Superior temporal gyrus (tissue), 1 donor: ENCODE measurements around the gene E2F1.
A peak's percentile ranks its signal among the peaks of the same experiment; 100 is the strongest.

Source experiments
- DNase-seq: peaks from one replicate; pipeline ENCODE4 v3.0.0-alpha.2; 2016; ENCODE audit errors: extremely low spot score

The E2F1 gene

GRCh38 chr20:33672426-33673113 lies 13.6 kb downstream of the E2F1 start:
- peak; percentile 12 for DNase-seq

DNA sequence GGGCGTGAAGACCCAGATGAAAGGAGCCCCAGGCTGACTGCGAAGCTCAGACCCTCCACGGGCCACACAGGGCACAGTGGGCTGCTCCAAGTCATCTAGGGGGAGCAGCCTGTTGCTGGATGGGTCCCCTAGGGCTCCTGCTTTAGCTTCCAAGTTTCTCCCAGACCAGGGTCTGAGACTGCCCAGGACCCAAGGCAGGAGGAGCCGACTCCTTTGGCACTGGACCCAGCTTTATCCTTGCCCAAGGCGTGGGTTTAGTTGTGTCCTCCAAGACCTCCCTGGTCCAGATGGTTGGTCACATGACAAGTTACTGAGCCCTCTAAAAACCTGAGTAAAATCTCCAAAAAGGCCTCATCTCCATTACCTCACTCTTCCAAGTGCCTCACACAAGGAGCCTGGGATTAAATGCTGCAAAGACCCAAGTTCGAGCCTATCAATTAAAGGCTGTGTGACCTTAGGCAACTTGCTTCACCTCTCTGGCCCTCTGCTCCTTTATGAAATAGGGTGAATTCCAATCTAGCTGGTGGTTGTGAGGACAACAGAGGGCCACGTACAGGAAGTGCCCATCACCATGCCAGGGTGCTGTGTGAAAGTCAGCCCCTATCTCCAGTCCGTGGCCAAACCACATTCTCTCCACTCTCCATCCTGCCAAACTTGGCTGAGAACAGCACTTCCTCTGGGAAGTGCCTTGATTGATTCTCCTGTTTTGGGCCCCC lies 14.5 kb downstream of the E2F1 start:
- DNase-seq: no peak

DNA sequence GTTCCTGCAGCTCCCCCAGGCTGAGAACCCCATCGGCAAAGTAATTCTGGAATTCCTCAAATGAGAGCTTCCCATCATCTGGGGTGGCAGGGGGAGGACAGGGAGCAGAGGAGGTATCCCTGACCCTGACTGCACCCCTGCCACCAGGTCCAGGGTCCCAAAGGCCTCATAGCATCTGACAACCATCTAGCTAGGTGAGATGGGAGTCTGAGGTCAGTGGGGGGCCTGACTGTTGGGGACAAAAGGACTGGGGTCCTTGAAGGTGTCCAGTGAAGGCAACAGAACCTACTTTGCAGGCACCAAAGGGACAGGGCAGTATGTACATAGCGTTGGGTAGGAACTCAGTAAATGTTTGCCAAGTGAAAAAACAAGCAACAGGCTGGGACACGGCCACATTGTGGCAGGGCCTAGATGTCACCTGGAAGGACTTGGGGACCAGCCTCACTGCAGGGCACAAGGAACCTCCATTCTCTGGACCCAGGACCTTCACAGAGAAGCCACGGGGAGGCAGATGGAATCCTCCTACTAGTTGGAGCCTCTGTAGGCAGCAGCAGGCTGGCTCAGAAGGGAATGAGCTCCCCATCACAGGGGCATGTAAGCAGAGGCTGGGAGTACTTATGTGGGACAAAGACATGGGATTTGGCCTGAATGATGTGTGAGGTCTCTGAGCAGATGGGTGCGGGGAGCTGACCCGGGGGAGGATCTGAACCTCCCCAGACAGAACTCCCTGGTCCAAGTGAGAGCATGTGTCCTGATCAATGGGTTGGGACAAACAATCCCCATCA lies 15.3 kb downstream of the E2F1 start:
- DNase-seq: peak; percentile 11

DNA sequence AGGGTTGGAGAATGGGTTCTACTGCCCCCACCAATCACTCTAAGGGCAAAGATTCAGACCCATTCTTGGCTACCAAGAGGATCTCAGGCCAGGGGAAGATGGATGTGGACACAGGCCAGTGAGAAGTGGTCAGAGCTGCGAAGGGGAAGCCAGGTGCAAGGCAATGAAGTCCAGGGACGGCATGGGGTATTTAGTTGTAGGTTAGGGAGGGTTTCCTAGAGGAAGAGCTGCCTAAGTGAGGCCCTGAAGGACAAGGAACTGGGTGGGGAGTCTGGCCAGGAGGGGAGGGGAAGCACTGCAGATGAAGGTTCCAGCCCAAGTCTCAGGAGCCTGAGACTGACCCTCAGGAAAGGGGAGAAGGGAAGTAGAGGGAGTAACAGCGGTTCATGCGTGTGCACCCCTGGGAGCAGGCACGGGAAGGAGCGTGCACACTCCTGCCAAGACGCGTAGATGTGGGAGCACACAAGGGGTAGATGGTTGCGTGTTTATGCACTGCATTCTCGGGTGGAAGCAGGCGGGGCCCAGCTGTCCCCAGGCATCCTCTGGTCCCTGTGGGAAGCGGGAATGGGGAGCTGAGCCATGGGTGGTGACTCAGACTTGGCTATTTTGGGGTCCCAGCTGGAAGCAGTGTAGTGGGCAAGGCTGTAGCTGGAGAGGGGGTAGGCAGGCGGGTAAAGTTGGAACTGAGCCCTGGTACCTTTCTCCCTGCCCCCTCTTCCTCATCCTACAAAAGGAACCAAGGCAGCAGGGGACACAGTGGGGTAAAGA lies 16.1 kb downstream of the E2F1 start:
- DNase-seq: peak; percentile 65

DNA sequence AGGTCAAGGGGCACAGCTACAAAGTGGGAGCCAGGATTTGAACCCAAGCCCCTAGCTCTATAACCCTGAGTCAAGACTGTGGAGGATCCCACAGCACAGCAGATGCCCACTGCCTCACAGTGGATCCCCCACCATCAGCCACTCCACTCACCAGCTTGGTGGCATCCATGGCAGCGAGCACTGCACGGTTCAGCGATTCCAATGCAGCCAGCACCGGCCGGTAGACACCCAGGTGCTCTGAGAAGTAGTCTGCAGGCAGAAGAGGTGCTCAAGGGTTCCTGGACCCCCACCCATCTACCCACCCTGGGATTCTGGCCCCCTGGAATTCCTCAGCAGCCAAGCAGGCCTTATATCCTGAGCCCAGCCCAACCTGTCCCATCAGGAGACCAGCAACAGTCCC lies 17.0 kb downstream of the E2F1 start:
- no peak for DNase-seq

DNA sequence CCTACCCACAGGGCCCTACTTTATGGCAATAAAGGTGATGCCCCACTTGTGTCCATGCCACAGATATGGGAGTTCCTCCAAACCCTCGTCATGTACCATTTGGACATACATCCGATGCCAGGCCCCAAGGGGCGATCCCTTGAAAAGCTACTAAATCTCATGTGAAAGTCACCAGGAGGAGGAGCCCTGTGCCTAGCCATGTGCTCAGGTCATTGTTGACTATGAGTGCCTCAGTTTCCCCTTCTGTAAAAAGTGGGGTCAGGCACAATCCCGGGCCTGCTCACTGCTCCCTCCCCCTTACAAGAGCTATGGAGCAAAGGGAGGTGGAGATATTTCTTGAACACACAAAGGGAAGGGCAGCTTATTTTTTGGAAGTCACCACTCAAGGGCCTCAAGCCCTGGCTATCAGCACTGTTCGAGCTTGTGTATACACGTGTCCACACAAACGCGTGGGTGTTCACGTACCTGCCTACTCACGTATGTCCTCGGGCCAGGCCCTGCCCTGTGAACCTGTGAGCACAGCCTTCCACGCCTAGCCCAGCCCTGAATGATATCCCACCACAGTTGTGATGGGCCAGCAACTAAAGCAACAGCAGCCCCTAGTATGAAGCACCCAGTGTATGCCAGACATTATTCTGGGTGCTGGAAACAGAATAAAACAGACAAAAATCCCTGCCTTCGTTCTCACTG lies 17.6 kb downstream of the E2F1 start:
- peak; percentile 8 for DNase-seq

DNA sequence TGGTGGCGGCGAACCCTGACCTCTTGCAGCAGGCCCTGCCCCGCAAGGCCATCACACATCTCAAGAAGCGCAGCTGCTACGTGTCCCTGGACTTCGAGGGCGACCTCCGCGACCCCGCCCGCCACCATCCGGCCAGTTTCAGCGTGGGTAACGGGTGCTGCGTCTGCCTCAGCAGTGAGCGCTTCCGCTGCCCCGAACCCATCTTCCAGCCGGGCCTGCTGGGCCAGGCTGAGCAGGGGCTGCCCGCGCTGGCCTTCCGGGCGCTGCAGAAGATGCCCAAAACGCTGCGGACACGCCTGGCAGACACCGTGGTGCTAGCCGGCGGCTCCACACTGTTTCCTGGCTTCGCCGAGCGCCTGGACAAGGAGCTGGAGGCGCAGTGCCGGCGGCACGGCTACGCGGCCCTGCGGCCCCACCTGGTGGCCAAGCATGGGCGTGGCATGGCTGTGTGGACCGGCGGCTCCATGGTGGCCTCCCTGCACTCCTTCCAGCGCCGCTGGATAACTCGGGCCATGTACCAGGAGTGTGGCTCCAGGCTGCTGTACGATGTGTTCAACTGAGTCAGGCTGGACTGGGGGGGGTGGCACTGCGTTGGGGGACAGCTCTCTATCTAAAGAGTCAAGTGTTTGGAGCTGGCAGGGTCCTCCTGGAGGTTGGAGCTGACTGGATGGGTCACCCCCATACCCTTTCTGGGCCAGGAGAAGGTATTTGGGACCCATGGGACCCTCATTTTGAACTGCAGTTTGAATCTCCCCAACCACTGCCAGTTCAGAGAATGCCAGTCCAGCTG lies 18.3 kb downstream of the E2F1 start:
- peak; percentile 80 for DNase-seq

- DNase-seq: peak; percentile 16
Observed at GRCh38 chr20:33667245-33667675, 18.9 kb downstream of the E2F1 start.

- peak; percentile 96 for DNase-seq
Observed at GRCh38 chr20:33666293-33667244, 19.6 kb downstream of the E2F1 start, which contains the start of gene ACTL10. ACTL10 (plus strand) TSS chr20:33666943; CDS start chr20:33667498, 555 bp downstream.

DNA sequence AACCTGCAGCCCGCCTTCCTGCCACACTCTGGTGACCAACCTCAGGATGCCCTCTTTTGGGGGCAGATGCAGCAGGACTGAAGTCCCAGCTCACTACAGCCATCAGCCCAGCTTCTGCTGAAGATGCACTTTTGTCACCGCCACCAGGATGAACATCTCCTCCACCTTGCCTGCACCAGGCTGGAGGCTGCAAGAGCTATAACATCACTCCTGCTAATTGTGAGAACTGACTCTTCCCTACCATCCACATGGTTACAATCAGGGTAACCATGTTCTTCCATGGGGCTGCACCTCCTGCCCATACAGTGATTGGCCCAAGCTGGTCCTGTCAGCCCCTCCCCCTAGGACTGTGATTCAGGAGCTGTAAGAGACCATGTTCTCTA lies 21.4 kb downstream of the E2F1 start:
- DNase-seq: peak; percentile 12

GRCh38 chr20:33664085-33664761 lies 22.0 kb downstream of the E2F1 start:
- DNase-seq: peak; percentile 16

- peak; percentile 77 for DNase-seq
Observed at GRCh38 chr20:33663161-33664084, 22.8 kb downstream of the E2F1 start.

- DNase-seq: no peak
Observed at GRCh38 chr20:33662172-33662571, 24.0 kb downstream of the E2F1 start, which contains the start of gene C20orf144. C20orf144 (plus strand) TSS chr20:33662327; CDS start chr20:33662346, 19 bp downstream.

- no peak for DNase-seq
Observed at GRCh38 chr20:33660685-33661058, 25.5 kb downstream of the E2F1 start.

DNA sequence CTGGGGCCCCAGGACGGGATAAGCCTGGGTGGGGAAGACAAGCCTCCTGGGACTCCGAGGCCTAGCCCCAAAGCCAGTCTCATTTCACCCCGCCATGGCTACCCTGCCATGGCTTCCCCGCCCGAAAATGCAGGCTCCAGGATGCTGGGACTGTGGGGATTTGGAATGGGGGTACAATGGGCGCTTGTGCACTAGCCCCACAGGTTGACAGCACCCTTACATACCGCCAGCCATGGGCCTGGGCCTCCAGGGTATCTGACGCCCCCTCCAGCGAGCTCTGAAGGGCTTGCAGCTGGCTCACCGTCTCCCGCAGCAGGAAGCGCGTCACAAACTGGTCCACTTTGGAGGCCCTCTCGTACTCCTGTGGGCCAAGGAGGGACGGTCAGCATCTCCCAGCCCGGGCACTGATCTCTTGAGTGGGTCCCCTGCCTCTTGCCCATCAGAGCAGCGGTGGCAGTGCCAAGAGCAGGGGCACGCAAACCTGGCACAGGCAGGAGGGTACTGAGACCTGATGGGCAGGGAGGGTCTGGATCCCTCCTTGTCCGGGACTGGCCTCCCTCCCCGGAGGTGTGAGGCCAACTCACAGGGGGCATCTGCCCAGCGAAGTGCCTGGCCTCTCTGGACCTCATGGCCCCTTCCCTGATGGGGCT lies 26.0 kb downstream of the E2F1 start:
- DNase-seq: no peak

DNA sequence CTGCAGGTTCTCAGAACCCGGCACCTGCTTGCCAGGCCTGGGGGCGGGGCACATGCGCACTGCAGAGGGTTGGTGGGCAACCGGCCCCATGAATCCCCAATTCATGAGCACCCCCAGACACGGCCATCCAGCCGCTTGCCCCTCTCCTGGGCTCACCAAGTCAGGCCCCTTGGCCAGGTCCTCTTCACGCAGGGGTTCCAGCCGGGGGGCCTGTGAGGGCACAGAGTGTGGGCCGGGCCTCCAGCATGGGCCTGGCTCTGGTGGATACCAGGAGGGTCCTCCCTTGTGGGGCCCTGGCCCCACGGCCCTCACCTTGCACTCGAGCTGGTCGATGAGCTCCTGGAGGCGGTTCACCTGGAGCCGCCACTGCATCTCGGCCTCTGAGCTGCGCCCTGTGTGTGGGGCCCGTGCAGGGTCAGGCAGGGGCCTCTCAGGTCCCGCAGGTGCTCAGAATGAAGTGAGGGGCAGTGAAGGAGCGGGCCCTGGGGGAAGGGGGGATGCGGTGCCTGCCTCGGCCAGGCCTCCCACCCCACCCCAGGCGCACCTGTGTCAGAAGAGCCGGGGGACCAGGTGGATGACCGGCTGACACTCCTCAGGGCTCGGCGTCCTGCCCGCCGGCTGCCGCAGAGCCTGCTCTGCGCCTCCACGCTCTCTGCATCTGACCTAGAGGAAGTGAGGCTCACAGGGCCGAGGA lies 26.7 kb downstream of the E2F1 start:
- no peak for DNase-seq
